Liver (tissue), 9 donors: Measurements from ENCODE around the gene SH3PXD2A. TPM values are rescaled to one million over a fixed set of nuclear protein-coding genes. Genes with fewer than 3 reads are reported as not detected.

Experiments
- DNase-seq: peaks from one replicate; pipeline ENCODE4 v3.0.0-alpha.2; 2017; ENCODE audit warnings: low spot score
- H3K27ac ChIP-seq, 2 donors: one replicate each; pipeline ENCODE4 v1.7.0; 2013; ENCODE audit warnings: inconsistent platforms in 2 of 2, low read length in 2 of 2, control low read depth in 1 of 2, low read depth in 1 of 2, mild to moderate bottlenecking in 1 of 2
- H3K27me3 ChIP-seq, 4 donors: one replicate each; pipeline versions ENCODE4 v1.6.1 to v1.7.0; 2013; ENCODE audit warnings: low read length in 3 of 4, inconsistent platforms in 1 of 4, mild to moderate bottlenecking in 1 of 4, moderate library complexity in 1 of 4; ENCODE audit not compliant: control insufficient read depth in 4 of 4, insufficient read depth in 4 of 4
- H3K36me3 ChIP-seq, 4 donors: one replicate each; pipeline versions ENCODE4 v1.6.1 to v1.7.0; 2013; ENCODE audit warnings: low read length in 3 of 4, mild to moderate bottlenecking in 3 of 4, low read depth in 1 of 4, moderate library complexity in 1 of 4; ENCODE audit not compliant: control insufficient read depth in 4 of 4, insufficient read depth in 3 of 4
- H3K4me1 ChIP-seq, 4 donors: one replicate each; pipeline versions ENCODE4 v1.6.1 to v1.7.0; 2013; ENCODE audit warnings: low read length in 3 of 4, mild to moderate bottlenecking in 3 of 4, moderate library complexity in 1 of 4; ENCODE audit not compliant: control insufficient read depth in 4 of 4, insufficient read depth in 4 of 4
- H3K4me3 ChIP-seq, 3 donors: one replicate each; pipeline versions ENCODE4 v1.6.1 to v1.7.0; 2013; ENCODE audit warnings: low read length in 3 of 3, control low read depth in 1 of 3, low read depth in 1 of 3, mild to moderate bottlenecking in 1 of 3
- H3K9ac ChIP-seq, 2 donors: one replicate each; pipeline ENCODE4 v1.7.0; 2013; ENCODE audit warnings: low read length in 2 of 2, mild to moderate bottlenecking in 2 of 2, moderate library complexity in 2 of 2, control low read depth in 1 of 2, low read depth in 1 of 2
- H3K9me3 ChIP-seq, 4 donors: one replicate each; pipeline versions ENCODE4 v1.6.1 to v1.7.0; 2013; ENCODE audit warnings: low read length in 3 of 4; ENCODE audit not compliant: control insufficient read depth in 4 of 4
- EGR1 ChIP-seq, 2 donors: IDR thresholded peaks; 2 replicates each; pipeline ENCODE4 v1.6.1; 2016 to 2018; ENCODE audit warnings: antibody characterized with exemption in 2 of 2, low read depth in 2 of 2
- FOXA1 ChIP-seq: IDR thresholded peaks from 2 replicates; pipeline ENCODE4 v1.6.1; 2016; ENCODE audit warnings: antibody characterized with exemption
- FOXA2 ChIP-seq: IDR thresholded peaks from 2 replicates; pipeline ENCODE4 v1.6.1; 2016; ENCODE audit warnings: antibody characterized with exemption
- GABPA ChIP-seq, 2 donors: IDR thresholded peaks in 1 of 2; conservative IDR thresholded peaks in 1 of 2; 2 replicates each; pipeline ENCODE4 v1.6.1; 2016; ENCODE audit warnings: antibody characterized with exemption in 2 of 2, mild to moderate bottlenecking in 1 of 2, moderate library complexity in 1 of 2
- HNF4A ChIP-seq, 2 donors: conservative IDR thresholded peaks; 2 replicates each; pipeline ENCODE4 v1.6.1; 2016; ENCODE audit warnings: antibody characterized with exemption in 2 of 2, mild to moderate bottlenecking in 2 of 2
- HNF4G ChIP-seq: IDR thresholded peaks from 2 replicates; pipeline ENCODE4 v1.6.1; 2016; ENCODE audit warnings: antibody characterized with exemption
- JUND ChIP-seq, 2 donors: IDR thresholded peaks; 2 replicates each; pipeline ENCODE4 v1.6.1; 2016; ENCODE audit warnings: antibody characterized with exemption in 2 of 2
- NR2F2 ChIP-seq: IDR thresholded peaks from 2 replicates; pipeline ENCODE4 v1.6.1; 2016; ENCODE audit warnings: antibody characterized with exemption
- RAD21 ChIP-seq, 2 donors: IDR thresholded peaks; 2 replicates each; pipeline ENCODE4 v1.6.1; 2016; ENCODE audit warnings: antibody characterized with exemption in 2 of 2, mild to moderate bottlenecking in 2 of 2
- RXRA ChIP-seq, 2 donors: IDR thresholded peaks; 2 replicates each; pipeline ENCODE4 v1.6.1; 2017 to 2018; ENCODE audit warnings: antibody characterized with exemption in 2 of 2, mild to moderate bottlenecking in 1 of 2
- SP1 ChIP-seq: IDR thresholded peaks from 2 replicates; pipeline ENCODE4 v1.6.1; 2018; ENCODE audit warnings: antibody characterized with exemption, mild to moderate bottlenecking
- TAF1 ChIP-seq: conservative IDR thresholded peaks from 2 replicates; pipeline ENCODE4 v1.6.1; 2016; ENCODE audit warnings: antibody characterized with exemption, mild to moderate bottlenecking
- WGBS: extraction: QIAGEN DNeasy Blood & Tissue Kit; methylation state at CpG from one replicate; pipeline ENCODE4 v1.1.7; 2013; 5-methylcytosine and 5-hydroxymethylcytosine counted together
- polyA plus RNA-seq, 2 donors: library from polyadenylated mRNA; stranded (reverse) in 1 of 2; unstranded in 1 of 2; fragments of 200-250 nt in 1 of 2; fragments of >200 nt in 1 of 2; fragmentation: Nextera tagmentation in 1 of 2; extraction: Ambion mirVana in 1 of 2; gene quantifications; one replicate each; pipeline versions ENCODE4 v1.2.1 to v1.2.3, GENCODE V29; 2013 to 2015
- total RNA-seq, 2 donors: library from RNA; depleted of rRNA; stranded (reverse); fragments of >200 nt; gene quantifications; one replicate each; pipeline ENCODE4 v1.2.3, GENCODE V29; 2014
- TF ChIP-seq, protein P1 (sequence below): fragments of 150-350 bp; IDR thresholded peaks from 2 replicates; pipeline ENCODE4 v1.5.1; 2017; ENCODE audit warnings: improper control_type of control experiment, low read depth, low read length; ENCODE audit not compliant: missing input control
- TF ChIP-seq, protein P2 (sequence below): IDR thresholded peaks from 2 replicates; pipeline ENCODE4 v1.6.1; 2016; ENCODE audit warnings: antibody characterized with exemption, mild to moderate bottlenecking
- TF ChIP-seq, protein P3 (sequence below): IDR thresholded peaks from 2 replicates; pipeline ENCODE4 v1.6.1; 2016; ENCODE audit warnings: antibody characterized with exemption
- TF ChIP-seq, protein P4 (sequence below): IDR thresholded peaks from 2 replicates; pipeline ENCODE4 v1.6.1; 2016; ENCODE audit warnings: antibody characterized with exemption
- donor health status: healthy.
- donor health status: healthy.
- donor health status: healthy.
- donor health status: healthy.
- donor health status: healthy.

The SH3PXD2A gene
- total and polyA plus RNA-seq, 4 donors, result 0.82 to 5.5 (median 3.9) TPM

DNA sequence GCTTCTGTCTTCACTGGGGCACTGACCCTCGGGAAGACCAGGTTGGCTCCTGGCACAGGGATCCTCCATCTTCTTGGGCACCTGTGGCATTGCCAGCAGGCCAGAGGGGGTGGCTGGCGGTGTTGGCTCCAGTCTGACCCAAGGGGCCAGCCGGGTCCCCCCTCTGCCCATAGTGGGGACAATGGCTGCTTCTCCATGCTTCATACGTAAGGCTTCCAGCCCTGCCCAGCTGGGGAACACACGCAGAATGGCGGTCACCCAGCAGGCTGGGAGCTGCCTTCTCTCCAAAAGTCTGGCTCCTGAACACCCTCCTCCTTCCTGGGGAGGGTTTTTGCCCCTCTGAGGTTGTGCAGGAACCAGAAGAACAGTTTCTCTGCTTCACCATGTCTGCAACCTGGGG is 255.1 kb downstream of the SH3PXD2A start:
- no peak overlapping the region for H3K27ac ChIP-seq
- H3K36me3 ChIP-seq, result peaks cover 2 to 28% (median 8%) of the 10 kb centered on the region in 4 donors
- TF ChIP-seq, protein P1, sequence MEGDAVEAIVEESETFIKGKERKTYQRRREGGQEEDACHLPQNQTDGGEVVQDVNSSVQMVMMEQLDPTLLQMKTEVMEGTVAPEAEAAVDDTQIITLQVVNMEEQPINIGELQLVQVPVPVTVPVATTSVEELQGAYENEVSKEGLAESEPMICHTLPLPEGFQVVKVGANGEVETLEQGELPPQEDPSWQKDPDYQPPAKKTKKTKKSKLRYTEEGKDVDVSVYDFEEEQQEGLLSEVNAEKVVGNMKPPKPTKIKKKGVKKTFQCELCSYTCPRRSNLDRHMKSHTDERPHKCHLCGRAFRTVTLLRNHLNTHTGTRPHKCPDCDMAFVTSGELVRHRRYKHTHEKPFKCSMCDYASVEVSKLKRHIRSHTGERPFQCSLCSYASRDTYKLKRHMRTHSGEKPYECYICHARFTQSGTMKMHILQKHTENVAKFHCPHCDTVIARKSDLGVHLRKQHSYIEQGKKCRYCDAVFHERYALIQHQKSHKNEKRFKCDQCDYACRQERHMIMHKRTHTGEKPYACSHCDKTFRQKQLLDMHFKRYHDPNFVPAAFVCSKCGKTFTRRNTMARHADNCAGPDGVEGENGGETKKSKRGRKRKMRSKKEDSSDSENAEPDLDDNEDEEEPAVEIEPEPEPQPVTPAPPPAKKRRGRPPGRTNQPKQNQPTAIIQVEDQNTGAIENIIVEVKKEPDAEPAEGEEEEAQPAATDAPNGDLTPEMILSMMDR, result no peak
- TF ChIP-seq HNF4G, result no peak
- TF ChIP-seq SP1, result no peak
- TF ChIP-seq, protein P2, sequence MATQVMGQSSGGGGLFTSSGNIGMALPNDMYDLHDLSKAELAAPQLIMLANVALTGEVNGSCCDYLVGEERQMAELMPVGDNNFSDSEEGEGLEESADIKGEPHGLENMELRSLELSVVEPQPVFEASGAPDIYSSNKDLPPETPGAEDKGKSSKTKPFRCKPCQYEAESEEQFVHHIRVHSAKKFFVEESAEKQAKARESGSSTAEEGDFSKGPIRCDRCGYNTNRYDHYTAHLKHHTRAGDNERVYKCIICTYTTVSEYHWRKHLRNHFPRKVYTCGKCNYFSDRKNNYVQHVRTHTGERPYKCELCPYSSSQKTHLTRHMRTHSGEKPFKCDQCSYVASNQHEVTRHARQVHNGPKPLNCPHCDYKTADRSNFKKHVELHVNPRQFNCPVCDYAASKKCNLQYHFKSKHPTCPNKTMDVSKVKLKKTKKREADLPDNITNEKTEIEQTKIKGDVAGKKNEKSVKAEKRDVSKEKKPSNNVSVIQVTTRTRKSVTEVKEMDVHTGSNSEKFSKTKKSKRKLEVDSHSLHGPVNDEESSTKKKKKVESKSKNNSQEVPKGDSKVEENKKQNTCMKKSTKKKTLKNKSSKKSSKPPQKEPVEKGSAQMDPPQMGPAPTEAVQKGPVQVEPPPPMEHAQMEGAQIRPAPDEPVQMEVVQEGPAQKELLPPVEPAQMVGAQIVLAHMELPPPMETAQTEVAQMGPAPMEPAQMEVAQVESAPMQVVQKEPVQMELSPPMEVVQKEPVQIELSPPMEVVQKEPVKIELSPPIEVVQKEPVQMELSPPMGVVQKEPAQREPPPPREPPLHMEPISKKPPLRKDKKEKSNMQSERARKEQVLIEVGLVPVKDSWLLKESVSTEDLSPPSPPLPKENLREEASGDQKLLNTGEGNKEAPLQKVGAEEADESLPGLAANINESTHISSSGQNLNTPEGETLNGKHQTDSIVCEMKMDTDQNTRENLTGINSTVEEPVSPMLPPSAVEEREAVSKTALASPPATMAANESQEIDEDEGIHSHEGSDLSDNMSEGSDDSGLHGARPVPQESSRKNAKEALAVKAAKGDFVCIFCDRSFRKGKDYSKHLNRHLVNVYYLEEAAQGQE, result no peak
- TF ChIP-seq, protein P3, sequence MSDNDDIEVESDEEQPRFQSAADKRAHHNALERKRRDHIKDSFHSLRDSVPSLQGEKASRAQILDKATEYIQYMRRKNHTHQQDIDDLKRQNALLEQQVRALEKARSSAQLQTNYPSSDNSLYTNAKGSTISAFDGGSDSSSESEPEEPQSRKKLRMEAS, result no peak
- no peak for TF ChIP-seq NR2F2
- no peak for TF ChIP-seq HNF4A (conservative IDR thresholded peaks at IDR 0.05)
- TF ChIP-seq RAD21 (IDR thresholded peaks at IDR 0.05), result no peak
- TF ChIP-seq RXRA (IDR thresholded peaks at IDR 0.05), result no peak
- no peak for TF ChIP-seq FOXA2
- 92% methylated on average over 6 of the region's 6 CpGs for WGBS
- H3K9ac ChIP-seq, result no peak overlapping the region
- H3K4me1 ChIP-seq, result no peaks in the 10 kb centered on the region
- H3K27me3 ChIP-seq, result no peaks in the 10 kb centered on the region
- H3K9me3 ChIP-seq, result no peaks in the 10 kb centered on the region
- no peak for DNase-seq
- H3K4me3 ChIP-seq, result no peak overlapping the region

DNA sequence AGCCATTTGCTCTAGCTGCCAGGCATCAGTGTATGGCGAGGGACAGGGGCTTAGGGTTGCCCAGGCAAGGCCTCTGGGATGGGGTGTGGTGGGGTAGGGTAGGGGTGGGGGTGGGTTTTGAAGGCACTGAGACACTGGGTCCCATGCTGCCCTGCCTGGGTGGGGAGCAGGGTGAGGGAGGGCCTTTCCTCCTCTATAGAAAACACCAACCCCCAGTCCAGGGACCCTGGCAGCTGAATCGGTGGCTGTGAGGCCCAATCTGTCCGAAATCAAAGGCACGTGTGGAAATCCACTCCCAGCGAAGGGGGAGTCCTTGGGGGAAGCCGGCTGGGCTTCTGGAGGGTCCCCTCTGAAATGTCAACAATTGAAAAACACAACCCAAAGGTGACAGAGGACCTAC is 255.5 kb downstream of the SH3PXD2A start:
- 88% methylated on average over 6 of the region's 6 CpGs for WGBS
- no peaks in the 10 kb centered on the region for H3K4me1 ChIP-seq
- H3K9me3 ChIP-seq, result no peaks in the 10 kb centered on the region
- TF ChIP-seq HNF4A (conservative IDR thresholded peaks at IDR 0.05) (no peak), JUND (IDR thresholded peaks at IDR 0.05) (no peak), SP1 (no peak), FOXA1 (no peak), GABPA (IDR thresholded peaks at IDR 0.05 in 1 of 2, conservative IDR thresholded peaks at IDR 0.05 in 1 of 2) (no peak), FOXA2 (no peak), TAF1 (no peak), RAD21 (IDR thresholded peaks at IDR 0.05) (no peak), EGR1 (IDR thresholded peaks at IDR 0.05; ENCODE audit: low read depth in 2 of 2) (no peak), RXRA (IDR thresholded peaks at IDR 0.05) (no peak), NR2F2 (no peak)
- TF ChIP-seq, protein P2, result no peak
- TF ChIP-seq, protein P1, result no peak
- TF ChIP-seq, protein P4, sequence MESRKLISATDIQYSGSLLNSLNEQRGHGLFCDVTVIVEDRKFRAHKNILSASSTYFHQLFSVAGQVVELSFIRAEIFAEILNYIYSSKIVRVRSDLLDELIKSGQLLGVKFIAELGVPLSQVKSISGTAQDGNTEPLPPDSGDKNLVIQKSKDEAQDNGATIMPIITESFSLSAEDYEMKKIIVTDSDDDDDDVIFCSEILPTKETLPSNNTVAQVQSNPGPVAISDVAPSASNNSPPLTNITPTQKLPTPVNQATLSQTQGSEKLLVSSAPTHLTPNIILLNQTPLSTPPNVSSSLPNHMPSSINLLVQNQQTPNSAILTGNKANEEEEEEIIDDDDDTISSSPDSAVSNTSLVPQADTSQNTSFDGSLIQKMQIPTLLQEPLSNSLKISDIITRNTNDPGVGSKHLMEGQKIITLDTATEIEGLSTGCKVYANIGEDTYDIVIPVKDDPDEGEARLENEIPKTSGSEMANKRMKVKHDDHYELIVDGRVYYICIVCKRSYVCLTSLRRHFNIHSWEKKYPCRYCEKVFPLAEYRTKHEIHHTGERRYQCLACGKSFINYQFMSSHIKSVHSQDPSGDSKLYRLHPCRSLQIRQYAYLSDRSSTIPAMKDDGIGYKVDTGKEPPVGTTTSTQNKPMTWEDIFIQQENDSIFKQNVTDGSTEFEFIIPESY, result no peak
- DNase-seq, result no peak
- no peaks in the 10 kb centered on the region for H3K27me3 ChIP-seq
- no peak overlapping the region for H3K27ac ChIP-seq
- no peak overlapping the region for H3K9ac ChIP-seq
- no peak overlapping the region for H3K4me3 ChIP-seq
- H3K36me3 ChIP-seq, result peaks cover 2 to 28% (median 8%) of the 10 kb centered on the region in 4 donors
